Fibroblast of skin of left biceps (primary cell): ENCODE measurements around the gene TNP2.

Source experiments
- DNase-seq, 2 experiments: peaks; one replicate each; pipeline ENCODE4 v3.0.0-alpha.2; 2013; ENCODE audit warnings: low read depth in 2 of 2

Gene TNP2

GRCh38 chr16:11256661-11257130 is 12.4 kb downstream of the TNP2 start:
- DNase-seq: no peak

GRCh38 chr16:11255737-11256660 is 13.1 kb downstream of the TNP2 start, which contains the start of gene SOCS1:
TSS of gene SOCS1 (minus strand) at chr16:11256204. CDS start at chr16:11255478, 726 bp downstream.
- DNase-seq: peak; percentile 72 to 74

- no peak for DNase-seq
Measured at GRCh38 chr16:11254913-11255736, 14.0 kb downstream of the TNP2 start.

GRCh38 chr16:11253995-11254912 is 14.9 kb downstream of the TNP2 start:
- no peak for DNase-seq

- no peak for DNase-seq
Measured at GRCh38 chr16:11253009-11253994, 15.8 kb downstream of the TNP2 start.

GRCh38 chr16:11252482-11252931 is 16.6 kb downstream of the TNP2 start:
- DNase-seq: no peak

GRCh38 chr16:11251525-11252481 is 17.3 kb downstream of the TNP2 start:
- peak; percentile 52 to 59 for DNase-seq

GRCh38 chr16:11250786-11251524 is 18.2 kb downstream of the TNP2 start:
- DNase-seq: no peak

GRCh38 chr16:11250091-11250785 is 18.9 kb downstream of the TNP2 start:
- no peak for DNase-seq

- DNase-seq: no peak
Measured at GRCh38 chr16:11249233-11250061, 19.7 kb downstream of the TNP2 start.

- no peak for DNase-seq
Measured at GRCh38 chr16:11248133-11248532, 21.0 kb downstream of the TNP2 start.

- DNase-seq: no peak
Measured at GRCh38 chr16:11245988-11246387, 23.1 kb downstream of the TNP2 start.

GRCh38 chr16:11245222-11245737 is 23.8 kb downstream of the TNP2 start:
- DNase-seq: no peak

GRCh38 chr16:11242658-11243057 is 26.5 kb downstream of the TNP2 start:
- no peak for DNase-seq

GRCh38 chr16:11241480-11242204 is 27.5 kb downstream of the TNP2 start:
- no peak for DNase-seq
